GM12892 (cell line): ENCODE measurements around the gene KIF23.

ENCODE experiments used
- DNase-seq: peaks from one replicate; pipeline ENCODE4 v3.0.0; 2011; ENCODE audit not compliant: insufficient read length
- FAIRE-seq: peaks from 2 replicates; lab custom pipeline; 2011; peaks lifted over from hg19 to GRCh38; lab: Jason Lieb, UNC
- POLR2A ChIP-seq: IDR thresholded peaks from 2 replicates; pipeline ENCODE4 v1.6.1; 2011; ENCODE audit warnings: low read depth, low read length, control low read depth
- POLR2AphosphoS5 ChIP-seq: IDR thresholded peaks from 2 replicates; pipeline ENCODE4 v1.6.1; 2011; ENCODE audit warnings: low read depth, low read length, control low read depth
- TAF1 ChIP-seq: IDR thresholded peaks from 2 replicates; pipeline ENCODE4 v1.6.1; 2011; ENCODE audit warnings: low read depth, mild to moderate bottlenecking, control low read depth, low read length, borderline replicate concordance

KIF23 gene

GRCh38 chr15:69385831-69386230 lies 28.3 kb upstream of the KIF23 start:
- FAIRE-seq (no peak), DNase-seq (no peak)
- TF ChIP-seq POLR2A: no peak
- no peak for TF ChIP-seq POLR2AphosphoS5
- no peak for TF ChIP-seq TAF1

- TF ChIP-seq TAF1 (no peak), POLR2A (no peak), POLR2AphosphoS5 (no peak)
- FAIRE-seq: no peak
Observed at GRCh38 chr15:69386284-69386683, 27.9 kb upstream of the KIF23 start.

GRCh38 chr15:69388260-69388705 lies 25.9 kb upstream of the KIF23 start:
- no peak for DNase-seq
- FAIRE-seq: no peak
- TF ChIP-seq POLR2A (no peak), TAF1 (no peak), POLR2AphosphoS5 (no peak)

More at GRCh38 chr15:69386284-69386683, 27.9 kb upstream of the KIF23 start:
- no peak for DNase-seq

- TF ChIP-seq POLR2A (no peak), TAF1 (no peak), POLR2AphosphoS5 (no peak)
- DNase-seq (no peak), FAIRE-seq (no peak)
Observed at GRCh38 chr15:69389426-69389825, 24.7 kb upstream of the KIF23 start.

GRCh38 chr15:69390575-69390974 lies 23.6 kb upstream of the KIF23 start:
- no peak for DNase-seq
- TF ChIP-seq TAF1 (no peak), POLR2AphosphoS5 (no peak), POLR2A (no peak)
- FAIRE-seq: no peak

GRCh38 chr15:69391046-69391757 lies 22.9 kb upstream of the KIF23 start:
- DNase-seq (no peak), FAIRE-seq (no peak)
- TF ChIP-seq TAF1: no peak
- no peak for TF ChIP-seq POLR2AphosphoS5

- DNase-seq (no peak), FAIRE-seq (no peak)
Observed at GRCh38 chr15:69392352-69392751, 21.8 kb upstream of the KIF23 start.

GRCh38 chr15:69393831-69394491 lies 20.2 kb upstream of the KIF23 start:
- DNase-seq: no peak
- no peak for TF ChIP-seq TAF1
- TF ChIP-seq POLR2AphosphoS5: no peak
- no peak for TF ChIP-seq POLR2A
- peak; percentile 14 for FAIRE-seq

More at GRCh38 chr15:69392352-69392751, 21.8 kb upstream of the KIF23 start:
- TF ChIP-seq POLR2A (no peak), TAF1 (no peak), POLR2AphosphoS5 (no peak)

- DNase-seq (peak; percentile 82), FAIRE-seq (peak; percentile 56)
- TF ChIP-seq POLR2A (no peak), POLR2AphosphoS5 (no peak), TAF1 (no peak)
Observed at GRCh38 chr15:69394556-69395282, 19.4 kb upstream of the KIF23 start.

- DNase-seq: no peak
- TF ChIP-seq TAF1 (no peak), POLR2AphosphoS5 (no peak), POLR2A (no peak)
- no peak for FAIRE-seq
Observed at GRCh38 chr15:69395460-69395859, 18.7 kb upstream of the KIF23 start.

GRCh38 chr15:69395991-69396390 lies 18.2 kb upstream of the KIF23 start:
- DNase-seq: no peak
- FAIRE-seq: no peak
- TF ChIP-seq POLR2AphosphoS5 (no peak), POLR2A (no peak), TAF1 (no peak)
